Liver (tissue), 9 donors: Measurements from ENCODE around the gene WNT3A. TPM values are rescaled to one million over a fixed set of nuclear protein-coding genes. Genes with fewer than 3 reads are reported as not detected.

Source experiments
- DNase-seq: peaks from one replicate; pipeline ENCODE4 v3.0.0-alpha.2; 2017; ENCODE audit warnings: low spot score
- H3K27ac ChIP-seq, 2 donors: one replicate each; pipeline ENCODE4 v1.7.0; 2013; ENCODE audit warnings: inconsistent platforms in 2 of 2, low read length in 2 of 2, control low read depth in 1 of 2, low read depth in 1 of 2, mild to moderate bottlenecking in 1 of 2
- H3K27me3 ChIP-seq, 4 donors: one replicate each; pipeline versions ENCODE4 v1.6.1 to v1.7.0; 2013; ENCODE audit warnings: low read length in 3 of 4, inconsistent platforms in 1 of 4, mild to moderate bottlenecking in 1 of 4, moderate library complexity in 1 of 4; ENCODE audit not compliant: control insufficient read depth in 4 of 4, insufficient read depth in 4 of 4
- H3K36me3 ChIP-seq, 4 donors: one replicate each; pipeline versions ENCODE4 v1.6.1 to v1.7.0; 2013; ENCODE audit warnings: low read length in 3 of 4, mild to moderate bottlenecking in 3 of 4, low read depth in 1 of 4, moderate library complexity in 1 of 4; ENCODE audit not compliant: control insufficient read depth in 4 of 4, insufficient read depth in 3 of 4
- H3K4me1 ChIP-seq, 4 donors: one replicate each; pipeline versions ENCODE4 v1.6.1 to v1.7.0; 2013; ENCODE audit warnings: low read length in 3 of 4, mild to moderate bottlenecking in 3 of 4, moderate library complexity in 1 of 4; ENCODE audit not compliant: control insufficient read depth in 4 of 4, insufficient read depth in 4 of 4
- H3K4me3 ChIP-seq, 3 donors: one replicate each; pipeline versions ENCODE4 v1.6.1 to v1.7.0; 2013; ENCODE audit warnings: low read length in 3 of 3, control low read depth in 1 of 3, low read depth in 1 of 3, mild to moderate bottlenecking in 1 of 3
- H3K9ac ChIP-seq, 2 donors: one replicate each; pipeline ENCODE4 v1.7.0; 2013; ENCODE audit warnings: low read length in 2 of 2, mild to moderate bottlenecking in 2 of 2, moderate library complexity in 2 of 2, control low read depth in 1 of 2, low read depth in 1 of 2
- H3K9me3 ChIP-seq, 4 donors: one replicate each; pipeline versions ENCODE4 v1.6.1 to v1.7.0; 2013; ENCODE audit warnings: low read length in 3 of 4; ENCODE audit not compliant: control insufficient read depth in 4 of 4
- EGR1 ChIP-seq, 2 donors: IDR thresholded peaks; 2 replicates each; pipeline ENCODE4 v1.6.1; 2016 to 2018; ENCODE audit warnings: antibody characterized with exemption in 2 of 2, low read depth in 2 of 2
- FOXA1 ChIP-seq: IDR thresholded peaks from 2 replicates; pipeline ENCODE4 v1.6.1; 2016; ENCODE audit warnings: antibody characterized with exemption
- FOXA2 ChIP-seq: IDR thresholded peaks from 2 replicates; pipeline ENCODE4 v1.6.1; 2016; ENCODE audit warnings: antibody characterized with exemption
- GABPA ChIP-seq, 2 donors: IDR thresholded peaks in 1 of 2; conservative IDR thresholded peaks in 1 of 2; 2 replicates each; pipeline ENCODE4 v1.6.1; 2016; ENCODE audit warnings: antibody characterized with exemption in 2 of 2, mild to moderate bottlenecking in 1 of 2, moderate library complexity in 1 of 2
- HNF4A ChIP-seq, 2 donors: conservative IDR thresholded peaks; 2 replicates each; pipeline ENCODE4 v1.6.1; 2016; ENCODE audit warnings: antibody characterized with exemption in 2 of 2, mild to moderate bottlenecking in 2 of 2
- HNF4G ChIP-seq: IDR thresholded peaks from 2 replicates; pipeline ENCODE4 v1.6.1; 2016; ENCODE audit warnings: antibody characterized with exemption
- JUND ChIP-seq, 2 donors: IDR thresholded peaks; 2 replicates each; pipeline ENCODE4 v1.6.1; 2016; ENCODE audit warnings: antibody characterized with exemption in 2 of 2
- MAX ChIP-seq: IDR thresholded peaks from 2 replicates; pipeline ENCODE4 v1.6.1; 2016; ENCODE audit warnings: antibody characterized with exemption
- NR2F2 ChIP-seq: IDR thresholded peaks from 2 replicates; pipeline ENCODE4 v1.6.1; 2016; ENCODE audit warnings: antibody characterized with exemption
- RAD21 ChIP-seq, 2 donors: IDR thresholded peaks; 2 replicates each; pipeline ENCODE4 v1.6.1; 2016; ENCODE audit warnings: antibody characterized with exemption in 2 of 2, mild to moderate bottlenecking in 2 of 2
- REST ChIP-seq: IDR thresholded peaks from 2 replicates; pipeline ENCODE4 v1.6.1; 2016; ENCODE audit warnings: antibody characterized with exemption, mild to moderate bottlenecking
- RXRA ChIP-seq, 2 donors: IDR thresholded peaks; 2 replicates each; pipeline ENCODE4 v1.6.1; 2017 to 2018; ENCODE audit warnings: antibody characterized with exemption in 2 of 2, mild to moderate bottlenecking in 1 of 2
- TAF1 ChIP-seq: conservative IDR thresholded peaks from 2 replicates; pipeline ENCODE4 v1.6.1; 2016; ENCODE audit warnings: antibody characterized with exemption, mild to moderate bottlenecking
- YY1 ChIP-seq: IDR thresholded peaks from 2 replicates; pipeline ENCODE4 v1.6.1; 2016; ENCODE audit warnings: antibody characterized with exemption, mild to moderate bottlenecking
- WGBS: extraction: QIAGEN DNeasy Blood & Tissue Kit; methylation state at CpG from one replicate; pipeline ENCODE4 v1.1.7; 2013; 5-methylcytosine and 5-hydroxymethylcytosine counted together
- polyA plus RNA-seq, 2 donors: library from polyadenylated mRNA; stranded (reverse) in 1 of 2; unstranded in 1 of 2; fragments of 200-250 nt in 1 of 2; fragments of >200 nt in 1 of 2; fragmentation: Nextera tagmentation in 1 of 2; extraction: Ambion mirVana in 1 of 2; gene quantifications; one replicate each; pipeline versions ENCODE4 v1.2.1 to v1.2.3, GENCODE V29; 2013 to 2015
- total RNA-seq, 2 donors: library from RNA; depleted of rRNA; stranded (reverse); fragments of >200 nt; gene quantifications; one replicate each; pipeline ENCODE4 v1.2.3, GENCODE V29; 2014
- TF ChIP-seq, protein P1 (sequence below): IDR thresholded peaks from 2 replicates; pipeline ENCODE4 v1.6.1; 2016; ENCODE audit warnings: antibody characterized with exemption
- TF ChIP-seq, protein P2 (sequence below): IDR thresholded peaks from 2 replicates; pipeline ENCODE4 v1.6.1; 2016; ENCODE audit warnings: antibody characterized with exemption
- TF ChIP-seq, protein P3 (sequence below): fragments of 150-350 bp; IDR thresholded peaks from 2 replicates; pipeline ENCODE4 v1.5.1; 2017; ENCODE audit warnings: improper control_type of control experiment, low read depth, low read length; ENCODE audit not compliant: missing input control
- donor health status: healthy.
- donor health status: healthy.
- donor health status: healthy.
- donor health status: healthy.
- donor health status: healthy.

WNT3A gene
- total and polyA plus RNA-seq, 4 donors = not detected

DNA sequence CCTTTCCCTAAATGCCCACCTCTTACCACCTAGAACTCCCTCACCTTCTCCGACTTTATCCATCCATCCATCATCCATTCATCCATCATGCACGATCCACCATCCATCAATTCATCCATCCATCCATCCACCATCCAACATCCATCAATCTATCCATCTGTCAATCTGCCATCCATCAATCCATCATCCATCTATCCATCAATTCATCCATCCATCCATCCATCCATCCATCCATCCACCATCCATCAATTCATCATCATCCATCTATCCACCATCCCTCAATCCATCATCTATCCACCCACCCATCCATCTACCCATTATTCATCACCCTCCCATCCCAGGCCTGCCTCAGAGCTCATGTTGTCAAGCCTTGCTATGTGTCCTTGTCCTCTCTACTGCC, 34.5 kb downstream of the WNT3A start:
- Histone ChIP-seq H3K4me3 (no peak overlapping the region), H3K36me3 (no peaks in the 10 kb centered on the region), H3K9ac (no peak overlapping the region), H3K27me3 (peaks cover 0 to 5% (median 0%) of the 10 kb centered on the region in 4 donors), H3K4me1 (peaks cover 0 to 8% (median 4%) of the 10 kb centered on the region in 4 donors), H3K9me3 (no peaks in the 10 kb centered on the region), H3K27ac (no peak overlapping the region)
- 57% methylated on average over 2 of the region's 2 CpGs for WGBS
- TF ChIP-seq, protein P1, sequence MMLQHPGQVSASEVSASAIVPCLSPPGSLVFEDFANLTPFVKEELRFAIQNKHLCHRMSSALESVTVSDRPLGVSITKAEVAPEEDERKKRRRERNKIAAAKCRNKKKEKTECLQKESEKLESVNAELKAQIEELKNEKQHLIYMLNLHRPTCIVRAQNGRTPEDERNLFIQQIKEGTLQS = no peak
- TF ChIP-seq, protein P2, sequence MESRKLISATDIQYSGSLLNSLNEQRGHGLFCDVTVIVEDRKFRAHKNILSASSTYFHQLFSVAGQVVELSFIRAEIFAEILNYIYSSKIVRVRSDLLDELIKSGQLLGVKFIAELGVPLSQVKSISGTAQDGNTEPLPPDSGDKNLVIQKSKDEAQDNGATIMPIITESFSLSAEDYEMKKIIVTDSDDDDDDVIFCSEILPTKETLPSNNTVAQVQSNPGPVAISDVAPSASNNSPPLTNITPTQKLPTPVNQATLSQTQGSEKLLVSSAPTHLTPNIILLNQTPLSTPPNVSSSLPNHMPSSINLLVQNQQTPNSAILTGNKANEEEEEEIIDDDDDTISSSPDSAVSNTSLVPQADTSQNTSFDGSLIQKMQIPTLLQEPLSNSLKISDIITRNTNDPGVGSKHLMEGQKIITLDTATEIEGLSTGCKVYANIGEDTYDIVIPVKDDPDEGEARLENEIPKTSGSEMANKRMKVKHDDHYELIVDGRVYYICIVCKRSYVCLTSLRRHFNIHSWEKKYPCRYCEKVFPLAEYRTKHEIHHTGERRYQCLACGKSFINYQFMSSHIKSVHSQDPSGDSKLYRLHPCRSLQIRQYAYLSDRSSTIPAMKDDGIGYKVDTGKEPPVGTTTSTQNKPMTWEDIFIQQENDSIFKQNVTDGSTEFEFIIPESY = no peak
- no peak for TF ChIP-seq GABPA (IDR thresholded peaks at IDR 0.05 in 1 of 2, conservative IDR thresholded peaks at IDR 0.05 in 1 of 2)
- no peak for TF ChIP-seq FOXA2
- no peak for TF ChIP-seq NR2F2
- no peak for TF ChIP-seq RAD21 (IDR thresholded peaks at IDR 0.05)
- TF ChIP-seq HNF4G = no peak
- TF ChIP-seq EGR1 (IDR thresholded peaks at IDR 0.05; ENCODE audit: low read depth in 2 of 2) = no peak
- no peak for TF ChIP-seq TAF1
- TF ChIP-seq FOXA1 = no peak
- no peak for TF ChIP-seq REST
- TF ChIP-seq RXRA (IDR thresholded peaks at IDR 0.05) = no peak
- TF ChIP-seq YY1 = no peak
- no peak for TF ChIP-seq MAX
- TF ChIP-seq HNF4A (conservative IDR thresholded peaks at IDR 0.05) = no peak
- TF ChIP-seq, protein P3, sequence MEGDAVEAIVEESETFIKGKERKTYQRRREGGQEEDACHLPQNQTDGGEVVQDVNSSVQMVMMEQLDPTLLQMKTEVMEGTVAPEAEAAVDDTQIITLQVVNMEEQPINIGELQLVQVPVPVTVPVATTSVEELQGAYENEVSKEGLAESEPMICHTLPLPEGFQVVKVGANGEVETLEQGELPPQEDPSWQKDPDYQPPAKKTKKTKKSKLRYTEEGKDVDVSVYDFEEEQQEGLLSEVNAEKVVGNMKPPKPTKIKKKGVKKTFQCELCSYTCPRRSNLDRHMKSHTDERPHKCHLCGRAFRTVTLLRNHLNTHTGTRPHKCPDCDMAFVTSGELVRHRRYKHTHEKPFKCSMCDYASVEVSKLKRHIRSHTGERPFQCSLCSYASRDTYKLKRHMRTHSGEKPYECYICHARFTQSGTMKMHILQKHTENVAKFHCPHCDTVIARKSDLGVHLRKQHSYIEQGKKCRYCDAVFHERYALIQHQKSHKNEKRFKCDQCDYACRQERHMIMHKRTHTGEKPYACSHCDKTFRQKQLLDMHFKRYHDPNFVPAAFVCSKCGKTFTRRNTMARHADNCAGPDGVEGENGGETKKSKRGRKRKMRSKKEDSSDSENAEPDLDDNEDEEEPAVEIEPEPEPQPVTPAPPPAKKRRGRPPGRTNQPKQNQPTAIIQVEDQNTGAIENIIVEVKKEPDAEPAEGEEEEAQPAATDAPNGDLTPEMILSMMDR = no peak
- TF ChIP-seq JUND (IDR thresholded peaks at IDR 0.05) = no peak
- no peak for DNase-seq

GRCh38 chr1:228042508-228042907, 35.7 kb downstream of the WNT3A start:
- DNase-seq = no peak
- Histone ChIP-seq H3K4me1 (peaks cover 0 to 7% (median 3%) of the 10 kb centered on the region in 4 donors), H3K27me3 (peaks cover 0 to 5% (median 0%) of the 10 kb centered on the region in 4 donors), H3K9me3 (no peaks in the 10 kb centered on the region), H3K9ac (no peak overlapping the region), H3K27ac (no peak overlapping the region), H3K4me3 (no peak overlapping the region), H3K36me3 (no peaks in the 10 kb centered on the region)
- TF ChIP-seq HNF4A (conservative IDR thresholded peaks at IDR 0.05) (no peak), RAD21 (IDR thresholded peaks at IDR 0.05) (no peak), RXRA (IDR thresholded peaks at IDR 0.05) (no peak), FOXA1 (no peak), YY1 (no peak), JUND (IDR thresholded peaks at IDR 0.05) (no peak), MAX (no peak), FOXA2 (no peak)
- TF ChIP-seq, protein P3 = no peak
